NCI-H2227 treated with DMSO at 0.1 percent for 48 hours (cell line): ENCODE data around the gene CRADD.
"Not testable (repeated sequence)": the region's sequence is repeated elsewhere in the genome, so short reads cannot be mapped to it uniquely, and the experiment has no call there.

Source experiments
- DNase-seq: peaks from one replicate; lab custom pipeline; 2025; lab: John Stamatoyannopoulos, UW

The CRADD gene

GRCh38 chr12:93901739-93902138 is 224.6 kb downstream of the CRADD start:
- no peak for DNase-seq

GRCh38 chr12:93902192-93902591 is 225.0 kb downstream of the CRADD start:
- no peak for DNase-seq

GRCh38 chr12:93902736-93903562 is 225.8 kb downstream of the CRADD start:
- DNase-seq, result no peak

GRCh38 chr12:93904124-93904523 is 226.9 kb downstream of the CRADD start:
- DNase-seq, result no peak

GRCh38 chr12:93908264-93908663 is 231.1 kb downstream of the CRADD start:
- no peak for DNase-seq

- peak; percentile 45 for DNase-seq
Measured at GRCh38 chr12:93908846-93909567, 231.8 kb downstream of the CRADD start.

- DNase-seq, result no peak
Measured at GRCh38 chr12:93911396-93911795, 234.2 kb downstream of the CRADD start.

GRCh38 chr12:93912086-93912733 is 235.0 kb downstream of the CRADD start:
- no peak for DNase-seq

GRCh38 chr12:93913845-93914244 is 236.7 kb downstream of the CRADD start:
- no peak for DNase-seq

GRCh38 chr12:93914281-93914680 is 237.1 kb downstream of the CRADD start:
- DNase-seq, result no peak

- DNase-seq, result no peak
Measured at GRCh38 chr12:93915411-93915810, 238.2 kb downstream of the CRADD start.

- DNase-seq, result no peak
Measured at GRCh38 chr12:93916402-93916801, 239.2 kb downstream of the CRADD start.

GRCh38 chr12:93918262-93918661 is 241.1 kb downstream of the CRADD start:
- DNase-seq, result no peak

- no peak for DNase-seq
Measured at GRCh38 chr12:93918900-93919299, 241.7 kb downstream of the CRADD start.

- DNase-seq, result no peak
Measured at GRCh38 chr12:93921521-93921920, 244.3 kb downstream of the CRADD start.

GRCh38 chr12:93922583-93923006 is 245.4 kb downstream of the CRADD start:
- no peak for DNase-seq

GRCh38 chr12:93924367-93924766 is 247.2 kb downstream of the CRADD start:
- DNase-seq, result no peak

GRCh38 chr12:93925585-93926205 is 248.5 kb downstream of the CRADD start:
- no peak for DNase-seq

GRCh38 chr12:93926237-93926636 is 249.1 kb downstream of the CRADD start:
- DNase-seq, result no peak

- not testable (repeated sequence) for DNase-seq
Measured at GRCh38 chr12:93929081-93929480, 251.9 kb downstream of the CRADD start.

GRCh38 chr12:93937812-93938211 is 260.6 kb downstream of the CRADD start:
- no peak for DNase-seq

- no peak for DNase-seq
Measured at GRCh38 chr12:93938317-93938716, 261.1 kb downstream of the CRADD start.
